Activated effector memory CD4-positive, alpha-beta T cell treated with Interleukin-2 at 50 U/mL for 16 hours (primary cell): ENCODE data around the gene NAA40.

Experiments used
- DNase-seq: peaks from one replicate; pipeline ENCODE4 v3.0.0-alpha.2; 2020

The NAA40 gene

DNA sequence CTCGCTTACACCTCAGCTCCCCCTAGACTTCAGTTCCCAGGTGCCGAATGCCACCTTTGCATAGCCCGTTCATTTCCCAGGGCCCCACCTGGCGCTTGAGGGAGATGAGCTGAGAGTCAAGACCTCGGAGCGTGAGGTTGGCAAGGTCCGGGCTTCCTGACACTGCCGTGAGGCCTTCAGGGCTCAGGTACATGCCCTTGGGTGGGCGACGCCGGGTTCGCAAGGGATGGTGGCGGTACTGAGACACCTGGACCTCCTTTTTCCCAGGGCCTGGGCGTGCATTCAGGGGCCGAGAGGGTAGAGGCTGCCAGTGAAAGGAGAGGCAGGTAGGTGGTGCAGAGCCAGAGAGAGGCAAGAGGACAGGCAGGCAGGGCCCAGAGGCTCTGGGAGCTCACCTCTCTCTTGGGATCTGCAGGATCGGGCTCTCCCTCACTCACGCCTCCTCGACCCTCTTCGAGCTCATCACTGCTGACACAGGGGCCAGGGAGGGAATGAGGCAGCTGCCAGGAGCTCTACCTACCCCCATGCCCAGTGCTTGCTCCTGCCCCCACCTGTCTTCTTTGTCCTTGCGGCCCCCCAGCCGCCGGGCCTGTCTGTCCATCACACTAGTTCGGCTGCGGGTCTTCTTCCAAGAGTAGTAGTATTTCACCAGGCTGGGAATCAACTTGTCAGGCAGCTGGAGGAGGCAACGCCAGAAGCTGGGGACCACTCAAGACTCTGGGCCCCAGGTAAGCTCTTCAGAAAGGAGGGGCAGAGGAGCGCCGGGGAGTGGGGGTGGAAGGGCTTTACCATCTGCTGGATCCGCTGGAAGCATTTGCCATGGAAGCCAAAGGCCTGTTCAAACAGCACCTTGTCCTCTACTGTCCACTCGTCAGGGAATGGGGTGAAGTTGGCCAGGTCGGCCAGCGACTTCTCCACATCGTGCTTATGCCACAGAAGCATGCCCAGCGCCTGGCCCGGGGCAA is 24.7 kb upstream of the NAA40 start:
- no peak for DNase-seq

- no peak for DNase-seq
Measured at GRCh38 chr11:63914896-63915691, 23.7 kb upstream of the NAA40 start.

- no peak for DNase-seq
Measured at GRCh38 chr11:63915961-63916836, 22.6 kb upstream of the NAA40 start.

DNA sequence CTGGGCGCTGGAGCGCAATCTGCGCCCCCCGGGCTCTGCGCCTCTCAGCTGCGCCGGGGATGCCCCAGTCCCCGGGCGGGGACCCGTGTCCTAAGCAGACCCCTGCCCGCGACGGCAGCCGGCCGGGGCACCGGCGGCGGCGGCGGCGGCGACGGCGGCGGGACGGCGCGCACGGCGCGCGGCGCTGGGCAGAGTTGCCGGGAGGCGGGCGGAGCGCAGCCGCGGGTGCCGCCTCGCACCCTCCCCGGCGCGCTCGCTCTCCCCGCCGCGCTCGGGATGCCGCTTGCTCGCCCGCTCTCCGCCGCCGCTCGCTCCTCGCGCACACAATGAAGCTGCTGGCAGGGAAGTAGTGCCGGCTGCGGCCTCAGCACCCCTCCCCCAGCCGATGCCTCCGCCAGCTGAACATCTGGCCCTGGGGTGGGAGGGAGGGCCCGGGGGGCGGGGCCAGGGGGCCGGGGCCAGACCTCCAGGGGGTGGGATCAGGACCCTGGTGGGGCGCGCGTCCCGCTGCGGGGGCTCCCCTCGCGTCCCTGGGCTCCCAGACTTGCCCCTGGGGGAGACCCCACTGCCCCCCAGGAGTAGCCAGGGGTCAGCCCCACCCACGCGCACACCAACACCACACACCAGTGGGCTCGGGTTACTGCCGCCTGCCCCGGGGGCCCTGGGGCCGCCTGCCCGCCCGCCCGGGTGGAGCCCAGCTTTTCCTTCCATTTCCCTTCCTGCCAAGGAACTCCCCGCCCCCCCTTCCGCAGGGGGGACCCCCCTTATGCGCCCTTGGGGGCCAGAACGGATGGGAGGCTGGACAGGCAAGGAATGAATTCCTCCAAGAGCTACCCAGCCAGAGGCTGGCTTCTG is 21.7 kb upstream of the NAA40 start, which contains the start of gene RCOR2:
Gene RCOR2 (minus strand): TSS at position 328 of the 855 bp plus-strand sequence. CDS start 708 bp downstream, outside the sequence.
- DNase-seq = peak; percentile 39

DNA sequence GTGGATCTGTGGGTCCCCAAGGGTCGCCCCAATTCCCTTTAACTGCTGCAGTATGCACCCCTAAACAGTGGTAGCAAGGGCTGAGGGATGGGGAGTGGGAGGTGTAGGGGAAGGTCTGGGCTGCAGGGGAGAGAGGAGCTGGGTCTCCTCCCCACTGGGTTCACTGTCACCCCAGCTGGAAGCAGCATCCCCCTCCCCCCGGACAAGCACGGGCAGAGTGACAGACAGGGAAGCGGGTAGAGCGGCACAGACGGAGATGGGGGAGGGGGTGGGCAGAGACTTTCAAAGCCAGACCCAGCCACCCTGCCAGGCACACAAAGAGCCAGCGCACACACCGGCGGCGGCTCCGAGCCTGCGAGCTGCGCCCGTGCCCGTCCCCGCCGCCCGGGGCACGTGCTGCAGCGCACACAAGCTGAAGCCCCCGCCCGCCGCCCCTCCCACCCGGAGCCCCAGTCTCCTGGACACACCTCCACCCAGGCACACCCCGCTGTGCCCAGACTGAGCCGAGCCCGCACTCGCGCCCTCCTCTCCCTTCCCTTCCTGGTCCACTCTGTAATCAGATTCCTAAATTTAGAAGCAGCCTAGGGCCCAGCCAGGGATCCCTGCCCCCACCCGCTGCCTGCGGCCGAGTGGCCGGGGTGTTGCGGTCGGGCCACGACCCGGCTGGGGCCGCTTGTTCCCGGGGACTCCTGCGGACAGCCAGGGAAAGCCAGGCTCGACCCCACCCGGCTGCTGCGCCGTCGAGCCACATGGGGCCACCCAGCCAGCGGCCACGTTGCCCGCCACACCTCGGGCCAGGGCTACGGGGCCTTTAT is 20.9 kb upstream of the NAA40 start:
- peak; percentile 28 for DNase-seq

DNA sequence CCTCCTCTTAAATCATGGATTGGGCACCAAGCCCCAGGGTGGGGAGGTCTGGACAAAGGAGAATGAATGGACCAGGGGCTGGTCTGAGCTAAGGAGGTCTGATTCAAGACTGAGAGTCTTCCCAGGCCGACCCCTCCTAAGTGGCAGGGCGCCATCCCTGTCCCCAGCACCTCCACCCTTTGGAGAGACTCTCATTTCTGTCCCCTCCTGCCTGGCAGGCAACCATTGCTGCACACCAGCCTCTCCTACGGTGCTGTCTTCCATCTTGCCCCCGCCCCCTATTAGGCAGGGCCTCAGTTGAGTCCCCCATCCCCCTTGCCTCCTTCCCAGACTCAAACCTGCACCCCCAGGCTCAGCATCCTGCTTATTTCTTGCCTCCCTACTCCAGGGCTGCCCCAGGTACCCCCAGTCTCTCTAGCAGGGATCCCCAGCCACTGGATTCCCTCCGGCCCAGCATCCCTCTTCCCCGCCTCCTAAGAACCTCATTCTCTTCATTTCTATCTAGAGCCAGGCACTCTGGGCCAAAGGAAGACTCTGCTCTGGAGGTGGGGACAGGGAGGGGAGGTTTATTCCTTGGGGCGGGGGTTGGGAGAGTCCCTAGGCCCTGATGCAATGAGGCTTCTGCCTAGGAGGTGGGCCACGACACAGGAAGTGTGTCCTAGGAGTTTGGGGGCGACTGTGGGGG is 20.2 kb upstream of the NAA40 start:
- DNase-seq = no peak

DNA sequence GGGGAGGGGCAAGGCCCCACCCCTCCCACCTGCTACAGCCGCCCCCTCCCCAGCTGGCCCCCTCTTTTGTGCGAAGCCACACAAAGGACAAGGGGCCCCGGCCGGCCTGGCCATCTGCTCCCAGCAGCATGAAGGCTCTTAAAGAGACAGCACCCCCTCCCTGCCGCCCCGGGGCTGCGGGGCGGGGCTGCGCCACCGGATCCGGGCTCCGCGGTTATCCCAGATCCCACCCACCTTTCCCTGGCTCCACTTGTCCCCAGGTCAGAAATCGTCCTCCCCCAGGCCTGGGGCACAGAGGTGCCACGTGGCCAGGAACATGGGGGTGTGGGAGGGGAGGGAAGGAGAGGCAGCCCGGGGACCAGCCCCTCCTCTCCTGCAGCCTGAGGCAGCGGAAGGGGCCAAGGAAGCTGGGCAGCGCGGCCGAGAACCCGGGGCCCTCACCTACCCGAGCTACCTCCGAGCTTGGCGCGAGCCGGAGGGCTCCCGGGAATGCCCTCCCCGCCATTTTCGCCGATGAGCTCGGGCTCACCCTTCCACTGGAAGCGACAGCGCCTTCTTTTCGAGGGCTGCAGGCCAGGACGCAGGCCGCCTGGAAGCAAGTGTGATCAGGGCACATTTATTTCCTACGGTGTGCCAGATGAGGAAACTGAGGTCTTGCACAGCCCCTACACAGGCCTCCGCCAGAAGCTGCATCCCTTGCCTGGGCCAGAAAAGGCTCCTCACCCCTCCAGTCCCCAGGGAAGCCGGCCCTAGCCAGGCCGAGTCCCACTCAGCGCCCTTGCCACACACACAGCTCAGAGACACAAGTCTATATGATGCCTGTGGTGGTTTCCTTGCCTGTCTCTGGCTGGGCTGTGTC is 19.3 kb upstream of the NAA40 start:
- DNase-seq = no peak

- no peak for DNase-seq
Measured at GRCh38 chr11:63920126-63920938, 18.5 kb upstream of the NAA40 start.

DNA sequence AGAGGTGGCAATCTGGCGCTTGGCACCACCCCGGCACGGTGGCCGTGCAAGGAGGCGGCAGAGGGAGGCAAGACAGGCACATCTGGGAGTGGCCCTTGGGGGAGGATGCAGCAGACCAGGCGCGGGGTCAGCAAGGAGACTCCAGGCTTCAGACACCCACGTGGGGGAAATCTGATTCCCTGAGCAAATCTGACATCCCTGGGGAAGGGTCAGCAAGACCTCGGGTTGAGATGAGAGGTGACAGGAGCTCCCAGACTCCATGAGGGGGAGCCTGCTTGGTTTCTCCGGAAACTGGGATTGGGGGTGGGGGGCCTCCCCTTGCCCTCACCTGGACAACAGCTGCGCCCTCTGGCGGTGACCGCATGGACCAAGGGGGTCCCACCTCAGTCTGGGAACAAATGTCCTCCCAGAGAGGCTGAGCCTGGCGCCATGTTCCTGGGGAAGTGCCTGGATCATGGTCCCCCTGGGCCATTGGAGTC is 17.8 kb upstream of the NAA40 start:
- DNase-seq = no peak

GRCh38 chr11:63922673-63923192 is 16.1 kb upstream of the NAA40 start:
- DNase-seq = no peak

- no peak for DNase-seq
Measured at GRCh38 chr11:63923319-63923718, 15.5 kb upstream of the NAA40 start.

DNA sequence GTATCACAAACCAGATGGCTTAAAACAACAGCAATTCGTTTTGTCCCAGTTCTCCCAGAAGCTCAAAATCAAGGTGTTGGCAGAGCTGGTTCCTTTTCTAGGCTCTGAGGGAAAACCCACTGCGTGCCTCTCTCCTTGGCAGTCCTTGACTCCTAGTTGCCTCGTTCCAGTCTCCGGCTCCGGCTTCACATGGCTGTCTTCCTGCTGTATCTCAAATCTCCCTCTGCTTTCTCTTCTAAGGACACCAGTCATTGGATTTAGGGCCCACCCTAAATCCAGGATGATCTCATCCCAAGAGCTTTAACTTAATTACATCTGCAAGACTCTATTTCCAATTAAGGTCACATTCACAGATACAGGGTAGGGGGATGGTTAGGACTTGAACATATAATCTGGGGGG is 9.2 kb upstream of the NAA40 start:
- no peak for DNase-seq

DNA sequence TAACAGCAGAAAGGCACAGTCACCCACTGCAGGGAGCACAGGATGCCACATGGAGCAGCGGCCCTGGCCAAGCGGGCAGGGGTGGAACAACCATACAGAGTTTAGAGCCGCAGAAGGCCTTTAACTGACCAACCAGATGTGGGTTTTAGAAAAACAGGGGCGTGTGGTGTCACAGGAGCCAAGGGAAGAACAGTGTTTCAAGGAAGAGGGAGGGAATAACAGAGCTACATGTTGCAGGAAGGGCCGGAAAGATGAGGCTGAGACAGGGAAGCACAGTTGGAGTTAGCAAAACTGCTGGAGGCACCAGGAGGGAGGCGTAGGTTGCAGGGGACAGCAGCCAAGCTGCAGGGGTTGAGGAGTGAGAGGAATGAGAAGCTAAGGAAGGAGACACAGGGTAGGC is 7.8 kb upstream of the NAA40 start:
- DNase-seq = no peak

DNA sequence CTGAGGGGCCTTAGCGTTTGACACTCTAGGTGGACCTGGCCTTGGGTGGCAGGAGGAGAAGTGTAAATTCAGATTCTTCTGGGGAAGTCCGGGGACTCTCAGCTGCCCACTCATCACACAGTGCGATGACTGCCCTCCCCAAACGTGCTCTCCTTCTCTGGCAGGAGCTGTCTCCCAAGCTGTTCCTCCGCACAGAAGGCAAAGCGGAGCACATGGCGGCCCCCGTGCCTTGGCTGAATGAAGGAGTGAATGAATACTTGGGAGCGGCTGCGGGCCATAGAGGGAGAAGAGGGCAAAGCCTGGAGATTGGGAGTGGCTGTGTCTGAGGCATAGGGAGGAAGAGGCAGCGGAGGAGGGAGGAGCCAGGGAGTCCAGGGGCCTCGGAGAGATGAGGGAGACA is 6.9 kb upstream of the NAA40 start:
- DNase-seq = no peak

DNA sequence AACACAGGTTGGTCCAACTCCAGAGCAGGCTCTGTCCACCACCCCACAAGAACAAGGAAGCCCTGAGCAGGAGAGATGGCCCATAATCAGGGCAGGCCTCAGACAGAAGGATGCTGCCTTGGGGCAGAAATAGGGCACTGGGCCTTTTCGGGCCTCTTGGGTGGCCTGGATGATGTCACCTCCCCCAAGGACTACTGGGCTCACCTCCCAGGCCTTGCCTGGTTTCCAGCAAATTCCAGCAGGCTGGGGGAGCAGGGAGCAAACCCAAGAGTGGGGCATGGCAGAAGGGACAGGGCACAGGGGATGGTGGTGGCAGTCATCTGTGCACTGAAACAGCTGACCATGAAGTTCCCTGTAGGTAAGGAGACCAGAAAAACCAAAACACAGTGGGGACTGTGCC is 5.3 kb upstream of the NAA40 start:
- no peak for DNase-seq

DNA sequence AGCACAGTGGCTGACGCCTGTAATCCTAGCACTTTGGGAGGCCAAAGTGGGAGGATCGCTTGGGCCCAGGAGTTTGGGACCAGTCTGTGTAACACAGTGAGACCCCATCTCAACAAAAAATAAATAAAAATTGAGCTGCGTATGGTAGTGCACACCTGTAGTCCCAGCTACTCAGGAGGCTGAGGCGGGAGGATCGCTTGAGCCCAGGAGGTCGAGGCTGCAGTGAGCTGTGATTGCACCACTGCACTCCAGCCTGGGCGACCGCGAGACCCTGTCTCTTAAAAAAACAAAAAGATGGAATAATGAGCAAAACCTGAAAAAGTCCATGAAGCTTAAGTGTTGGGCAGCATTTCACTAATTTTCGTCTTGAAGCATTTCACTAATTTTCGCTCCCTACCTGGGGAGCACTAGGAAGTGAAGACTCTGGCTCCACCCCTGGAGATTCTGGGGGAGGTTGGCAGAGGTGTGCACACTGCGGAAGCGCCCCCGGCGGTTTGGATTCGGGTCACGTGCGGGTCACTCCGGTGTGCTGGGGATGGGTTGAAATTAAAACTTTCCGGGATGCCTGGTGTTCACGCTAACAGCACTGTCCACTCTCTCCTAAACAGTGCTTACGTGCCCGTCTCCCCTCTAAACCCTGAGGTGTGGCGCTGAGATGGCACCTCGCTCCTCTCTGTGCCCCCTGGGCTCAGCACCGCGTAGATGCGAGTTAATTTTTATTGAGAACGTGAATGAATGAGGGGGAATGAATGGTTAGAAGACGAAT is 906 bp upstream of the NAA40 start:
- DNase-seq = no peak

- no peak for DNase-seq
Measured at GRCh38 chr11:63939397-63939891, 642 bp downstream of the NAA40 start.
